ENCODE measurements around the gene CFAP43.
"Not testable (repeated sequence)": the region's sequence is repeated elsewhere in the genome, so short reads cannot be mapped to it uniquely, and the experiment has no call there.

The CFAP43 gene

GRCh38 chr10:104230490-104230889 is 1.7 kb downstream of the CFAP43 start:
- no peak for DNase-seq (ENCODE audit: low read depth)

GRCh38 chr10:104223304-104223703 is 8.9 kb downstream of the CFAP43 start:
- no peak for DNase-seq (ENCODE audit: low read depth)

DNA sequence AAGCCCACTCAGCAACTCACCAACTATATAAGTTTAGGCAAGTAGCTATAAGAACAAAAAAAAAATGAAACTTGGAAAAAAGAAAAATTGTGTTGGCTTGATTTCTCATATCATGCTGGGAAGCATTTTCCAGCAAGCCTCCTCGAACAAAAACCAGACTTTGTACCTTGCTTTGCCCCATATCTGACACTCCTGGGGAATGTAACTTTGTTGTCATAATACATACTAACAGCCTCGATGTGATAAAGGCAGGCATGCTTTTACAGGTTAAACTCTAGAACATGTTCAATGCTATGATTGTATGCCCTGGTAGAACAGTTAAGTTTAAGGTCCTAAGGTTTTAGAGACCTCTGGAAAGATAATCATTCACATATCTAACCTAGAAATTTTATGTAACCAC is 11.6 kb downstream of the CFAP43 start:
- no peak for DNase-seq (ENCODE audit: low read depth)

DNA sequence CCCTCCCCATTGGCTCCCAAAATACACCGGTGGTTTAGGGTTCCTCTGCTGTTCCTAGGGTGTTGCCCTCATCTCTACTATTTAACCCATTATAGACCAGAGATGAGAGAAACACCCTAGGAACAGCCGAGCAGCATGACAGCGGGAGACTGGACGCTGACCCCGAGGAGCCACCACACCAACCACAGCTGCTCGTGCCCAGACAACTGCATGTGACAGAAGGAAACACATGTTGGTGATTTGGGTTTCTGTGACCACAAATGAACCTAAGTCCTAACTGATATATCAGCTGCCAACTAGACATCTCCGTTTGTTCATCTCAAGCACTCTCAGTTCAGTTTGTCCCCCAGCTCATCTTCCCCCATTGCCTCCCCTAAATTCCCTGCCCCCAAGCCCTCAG is 13.4 kb downstream of the CFAP43 start:
- peak; percentile 64 for DNase-seq (ENCODE audit: low read depth)

DNA sequence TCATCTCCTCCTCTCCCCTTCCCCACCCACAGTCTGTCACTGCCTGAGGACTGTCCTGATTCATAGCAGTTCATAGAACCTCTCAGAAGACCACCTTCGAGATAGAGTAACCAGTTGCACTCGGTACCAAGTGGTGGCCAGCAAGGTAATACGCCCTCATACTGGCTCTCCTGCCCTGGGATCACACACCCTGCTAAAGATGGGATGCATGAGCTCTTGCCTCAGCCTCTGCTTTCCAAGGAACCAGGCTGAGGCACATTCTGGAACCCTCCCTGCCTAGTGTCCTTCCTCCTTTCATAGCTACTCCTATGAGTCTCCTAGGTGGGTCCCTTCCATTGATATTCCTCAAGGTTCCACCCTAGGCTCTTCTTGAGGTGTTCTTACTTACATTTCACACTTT is 15.5 kb downstream of the CFAP43 start:
- no peak for DNase-seq (ENCODE audit: low read depth)

DNA sequence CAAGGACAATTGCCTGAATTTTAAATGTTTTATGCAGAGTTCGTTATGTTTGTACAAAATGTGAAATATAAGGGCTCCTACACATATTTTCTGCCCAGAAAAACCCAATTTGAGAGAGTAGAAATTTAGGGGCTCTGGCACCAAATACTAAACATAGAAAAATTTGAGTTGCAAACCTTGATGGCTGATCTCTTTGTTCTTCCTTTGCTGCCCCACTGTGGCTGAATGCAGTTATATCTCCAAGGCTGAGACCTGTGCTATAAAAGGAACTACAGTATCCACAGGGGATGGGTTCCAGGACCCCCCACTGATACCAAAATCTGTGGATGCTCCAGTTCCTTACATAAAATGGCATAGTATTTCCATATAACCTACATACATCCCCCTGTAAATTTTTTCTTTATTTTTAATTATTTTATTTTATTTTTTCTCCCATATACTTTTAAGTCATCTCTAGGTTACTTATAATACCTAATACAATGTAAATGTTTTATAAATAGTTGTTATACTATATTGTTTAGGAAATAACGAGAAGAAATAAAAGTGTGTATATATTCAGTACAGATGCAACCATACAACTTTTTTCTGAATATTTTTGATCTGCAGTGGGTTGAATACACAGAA is 22.5 kb downstream of the CFAP43 start:
- peak; percentile 21 for DNase-seq (ENCODE audit: low read depth)

DNA sequence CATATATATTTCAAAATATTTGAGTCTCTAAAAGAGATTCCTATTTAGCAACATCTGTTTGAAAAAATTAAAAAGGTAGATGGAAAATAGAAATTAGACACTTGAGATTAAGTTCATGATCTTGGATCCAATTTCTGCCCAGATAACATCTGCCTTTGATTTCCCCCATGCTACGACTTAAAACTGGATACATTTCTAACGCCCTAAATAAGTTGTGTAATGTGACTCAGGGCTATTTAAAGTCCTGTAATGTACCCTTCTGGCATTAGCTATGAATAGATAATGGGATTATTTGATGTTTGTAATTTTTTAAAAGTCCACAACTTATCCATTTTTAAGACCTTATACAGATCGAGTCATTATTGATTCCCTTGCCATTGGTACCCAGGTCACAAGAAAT is 23.4 kb downstream of the CFAP43 start:
- DNase-seq (ENCODE audit: low read depth): no peak

- DNase-seq (ENCODE audit: low read depth): no peak
Observed at GRCh38 chr10:104202231-104202630, 29.9 kb downstream of the CFAP43 start.

DNA sequence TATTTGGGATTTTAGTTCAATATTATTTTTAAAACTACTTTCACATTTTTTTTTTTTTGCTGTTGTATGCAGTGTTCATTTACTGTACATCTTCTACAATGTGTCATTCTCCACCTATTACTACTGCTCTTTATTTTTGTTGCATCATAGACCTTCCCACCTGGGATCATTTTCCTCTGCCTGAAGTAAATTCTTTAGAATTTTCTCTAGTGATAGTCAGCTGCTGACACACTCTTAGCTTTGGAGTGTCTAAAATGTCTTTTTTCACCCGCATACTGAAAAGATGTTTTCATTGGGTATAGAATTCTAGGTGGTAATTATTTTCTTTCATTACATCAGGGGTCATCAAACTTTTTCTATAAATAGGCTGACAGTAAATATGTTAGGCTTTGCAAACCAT is 30.5 kb downstream of the CFAP43 start:
- DNase-seq (ENCODE audit: low read depth): no peak

- DNase-seq (ENCODE audit: low read depth): no peak
Observed at GRCh38 chr10:104199567-104199966, 32.6 kb downstream of the CFAP43 start.

GRCh38 chr10:104197364-104197763 is 34.8 kb downstream of the CFAP43 start:
- no peak for DNase-seq (ENCODE audit: low read depth)

DNA sequence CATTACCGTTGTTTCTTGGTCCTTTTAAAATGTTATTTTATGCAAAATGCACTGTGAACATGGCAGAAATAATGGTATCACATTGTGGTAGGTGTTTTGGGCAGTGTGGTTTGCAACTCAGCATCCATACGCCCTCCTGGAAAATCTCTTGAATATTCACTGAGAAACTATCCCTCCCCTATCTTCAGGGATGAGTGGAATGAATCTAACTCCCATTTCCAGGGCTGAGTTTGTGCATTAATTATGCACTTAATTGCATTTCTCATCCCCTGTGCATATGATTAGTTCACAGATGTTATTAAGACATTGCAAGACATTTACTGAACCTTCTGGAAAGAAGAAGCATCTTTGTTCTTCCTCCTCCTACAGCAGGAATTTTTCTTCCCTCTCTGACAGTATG is 36.5 kb downstream of the CFAP43 start:
- DNase-seq (ENCODE audit: low read depth): no peak

DNA sequence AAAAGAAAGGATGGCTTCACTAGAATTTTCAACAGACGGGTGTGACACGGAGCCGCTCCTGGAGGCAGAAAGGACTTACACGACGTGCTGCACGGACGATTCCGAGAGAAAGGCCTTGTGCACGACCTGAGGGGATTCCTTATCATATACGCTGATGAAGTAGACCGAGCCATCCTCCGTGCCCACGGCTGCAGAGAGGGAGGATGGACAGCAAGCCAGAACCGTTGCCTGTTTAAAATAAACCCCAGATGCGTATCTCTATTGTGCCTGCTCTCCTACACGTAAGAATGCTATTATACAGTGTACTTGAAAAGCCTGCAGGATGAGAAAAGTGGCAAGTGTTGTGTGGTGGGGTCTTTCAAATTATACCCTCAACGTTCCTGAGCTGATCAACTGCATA is 38.4 kb downstream of the CFAP43 start:
- no peak for DNase-seq (ENCODE audit: low read depth)

GRCh38 chr10:104190695-104191094 is 41.5 kb downstream of the CFAP43 start:
- no peak for DNase-seq (ENCODE audit: low read depth)

- DNase-seq (ENCODE audit: low read depth): no peak
Observed at GRCh38 chr10:104183682-104184081, 48.5 kb downstream of the CFAP43 start.

- DNase-seq (ENCODE audit: low read depth): not testable (repeated sequence)
Observed at GRCh38 chr10:104174136-104174535, 58.0 kb downstream of the CFAP43 start.

DNA sequence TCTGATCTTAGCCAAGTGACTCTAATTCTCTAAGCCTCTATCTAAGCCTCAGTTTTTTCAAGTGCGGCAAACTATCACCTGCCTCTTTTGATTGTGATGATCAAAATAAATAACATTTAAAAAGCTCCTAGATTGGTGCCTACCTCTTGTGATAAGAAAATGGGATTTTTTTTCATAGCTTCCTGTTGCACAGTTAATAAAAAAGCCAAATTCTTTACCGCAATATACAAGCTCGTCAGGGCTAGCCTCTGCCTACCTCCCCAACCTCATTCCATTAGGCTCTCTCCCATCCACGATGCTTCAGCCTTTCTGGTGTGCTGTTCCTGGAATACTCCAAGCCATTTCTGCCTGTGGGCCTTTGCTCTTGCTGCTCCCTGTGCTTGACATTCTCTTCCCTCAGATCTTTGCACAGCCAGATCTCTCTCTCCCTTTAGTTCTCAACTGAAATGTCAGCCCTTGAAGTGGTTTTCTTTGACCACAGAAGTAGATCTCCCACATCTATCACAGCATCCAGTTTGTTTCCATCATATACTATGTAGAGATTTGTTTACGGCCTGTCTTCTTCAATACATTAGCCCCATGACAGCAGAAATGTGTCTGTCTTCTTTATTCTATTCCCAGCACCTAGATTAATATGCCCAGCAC is 61.4 kb downstream of the CFAP43 start:
- no peak for DNase-seq (ENCODE audit: low read depth)

DNA sequence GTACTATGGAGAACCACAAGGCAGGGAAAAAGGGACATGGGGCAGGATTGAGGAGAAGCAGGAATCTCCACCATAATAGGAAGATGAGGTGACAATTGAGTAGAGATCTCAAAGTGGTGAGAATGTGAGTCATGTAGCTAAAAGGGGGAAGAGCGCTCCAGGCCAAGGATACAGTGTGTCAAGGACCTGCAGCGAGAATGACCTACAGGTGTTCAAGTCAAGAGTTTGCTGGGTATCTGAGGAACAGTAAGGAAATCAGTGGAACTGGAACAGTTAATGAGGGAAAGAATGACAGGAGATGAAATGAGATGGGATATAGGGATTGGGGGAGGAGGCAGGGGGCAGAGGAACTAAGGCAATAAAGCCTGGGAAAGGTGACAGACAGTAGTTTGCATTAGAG is 76.6 kb downstream of the CFAP43 start:
- no peak for DNase-seq (ENCODE audit: low read depth)

DNA sequence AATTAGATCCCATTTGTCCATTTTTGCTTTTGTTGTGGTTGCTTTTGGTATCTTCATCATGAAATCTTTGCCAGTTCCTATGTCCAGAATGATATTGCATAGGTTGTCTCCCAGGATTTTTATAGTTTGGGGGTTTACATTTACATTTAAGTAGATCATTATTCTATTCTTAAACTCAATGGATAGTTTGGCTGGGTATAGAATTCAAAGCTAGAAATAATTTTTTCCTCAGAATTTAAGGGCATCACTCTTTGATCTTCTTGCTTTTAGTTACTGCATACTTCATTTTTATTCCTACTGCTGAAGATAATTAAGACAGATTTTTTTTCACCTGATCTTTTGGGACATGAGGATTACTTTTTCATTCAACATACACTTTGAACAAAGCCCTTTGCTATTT is 80.4 kb downstream of the CFAP43 start:
- no peak for DNase-seq (ENCODE audit: low read depth)

- no peak for DNase-seq (ENCODE audit: low read depth)
Observed at GRCh38 chr10:104150139-104150538, 82.0 kb downstream of the CFAP43 start.

GRCh38 chr10:104146882-104147281 is 85.3 kb downstream of the CFAP43 start:
- no peak for DNase-seq (ENCODE audit: low read depth)

GRCh38 chr10:104144931-104145330 is 87.2 kb downstream of the CFAP43 start:
- DNase-seq (ENCODE audit: low read depth): no peak

GRCh38 chr10:104143829-104144228 is 88.3 kb downstream of the CFAP43 start:
- no peak for DNase-seq (ENCODE audit: low read depth)

- DNase-seq (ENCODE audit: low read depth): no peak
Observed at GRCh38 chr10:104142081-104142480, 90.1 kb downstream of the CFAP43 start.

Measured in CMK (cell line).